ENCODE results near the gene UBTF. TPM values are rescaled to one million over a fixed set of nuclear protein-coding genes. Genes with fewer than 3 reads are reported as not detected.

Gene UBTF
- total RNA-seq, 1 experiment from 2014 or later, result 82.3 TPM

- DNase-seq (ENCODE audit: low read depth), result no peak
Measured at GRCh38 chr17:44174427-44174826, 45.0 kb downstream of the UBTF start.

- no peak for DNase-seq (ENCODE audit: low read depth)
Measured at GRCh38 chr17:44171931-44172455, 47.5 kb downstream of the UBTF start.

DNA sequence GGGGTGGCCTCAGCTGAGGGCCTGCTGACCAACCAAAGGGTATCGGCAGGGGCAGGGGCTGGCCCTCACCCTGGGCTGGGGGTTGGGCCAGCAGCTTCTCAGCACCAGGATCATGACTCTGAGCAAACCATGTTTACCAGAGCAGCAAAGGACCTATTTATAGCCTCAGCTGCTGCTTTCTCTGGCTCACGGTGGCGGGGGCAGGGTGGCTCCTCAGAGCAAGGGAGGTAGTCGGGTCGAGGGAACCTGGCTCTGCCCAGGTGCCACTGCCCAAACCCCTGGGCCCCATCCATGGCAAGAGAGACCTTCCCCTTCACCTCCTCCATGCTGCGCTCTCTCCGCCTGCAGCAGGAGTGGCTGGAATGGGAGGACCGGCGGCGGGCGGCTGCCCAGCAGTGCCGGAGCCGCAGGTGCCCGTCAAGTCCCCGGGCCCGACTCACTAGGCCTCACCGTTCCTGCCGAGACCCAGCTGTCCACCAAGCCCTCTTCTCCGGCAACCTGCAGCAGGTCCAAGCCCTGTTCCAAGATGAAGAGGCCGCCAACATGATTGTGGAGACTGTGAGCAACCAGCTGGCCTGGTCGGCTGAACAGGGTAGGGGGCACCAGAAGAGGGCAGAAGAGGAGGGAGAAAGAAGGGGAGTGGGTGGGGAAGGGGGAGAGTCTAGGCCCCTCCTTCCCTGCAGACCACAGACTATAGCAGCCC, 48.8 kb downstream of the UBTF start, which contains the start of gene ASB16:
Gene ASB16 (plus strand): TSS at position 206 of the 703 bp plus-strand sequence. CDS start 86 bp downstream, at position 292.
- DNase-seq (ENCODE audit: low read depth), result no peak

- no peak for DNase-seq (ENCODE audit: low read depth)
Measured at GRCh38 chr17:44170135-44170498, 49.4 kb downstream of the UBTF start.

- no peak for DNase-seq (ENCODE audit: low read depth)
Measured at GRCh38 chr17:44167181-44167861, 52.2 kb downstream of the UBTF start.

DNA sequence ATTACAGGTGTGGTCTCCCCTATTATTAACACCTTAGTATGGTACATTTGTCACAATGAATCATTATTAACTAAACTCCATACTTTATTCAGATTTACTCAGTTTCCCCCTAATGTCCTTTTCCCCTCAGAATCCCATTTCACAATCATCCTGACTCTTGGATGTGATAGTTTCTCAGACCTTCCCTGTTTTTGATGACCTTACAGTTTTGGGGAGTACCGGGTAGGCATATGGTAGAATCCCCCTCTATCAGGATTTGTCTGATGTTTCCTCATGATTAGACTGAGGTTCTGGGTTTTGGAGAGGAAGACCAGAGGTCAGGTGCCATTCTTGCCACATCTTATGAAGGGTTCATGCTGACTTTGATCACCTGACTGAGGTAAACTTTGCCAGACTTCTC, 55.0 kb downstream of the UBTF start:
- DNase-seq (ENCODE audit: low read depth), result no peak

DNA sequence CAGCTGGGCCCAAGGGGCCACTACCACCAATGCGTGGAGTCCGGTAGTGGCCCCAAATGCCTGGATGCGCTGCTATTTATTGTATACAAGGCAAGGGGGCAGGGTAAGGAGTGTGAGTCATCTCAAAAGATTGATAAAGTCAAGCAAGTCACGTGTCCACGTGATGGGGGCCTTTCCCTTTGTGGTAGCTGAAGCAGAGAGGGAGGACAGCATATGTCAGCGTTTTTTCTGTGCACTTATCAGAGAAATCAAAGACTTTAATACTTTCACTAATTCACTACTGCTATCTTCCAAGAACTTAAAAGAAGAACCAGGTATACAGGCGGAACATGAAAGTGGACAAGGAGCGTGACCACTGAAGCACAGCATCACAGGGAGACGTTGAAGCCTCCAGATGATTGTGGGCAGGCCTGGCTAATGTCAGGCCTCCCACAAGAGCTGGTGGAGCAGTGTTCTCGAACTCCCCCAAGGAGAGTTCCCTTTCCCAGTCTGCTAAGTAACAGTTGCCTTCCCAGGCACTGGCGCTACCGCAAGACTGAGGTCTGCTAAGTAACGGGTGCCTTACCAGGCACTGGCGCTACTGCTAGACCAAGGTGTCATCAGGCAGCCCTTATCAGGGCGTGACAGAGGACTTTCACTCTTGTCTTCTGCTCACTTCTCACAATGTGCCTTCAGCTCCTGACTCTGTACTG, 59.8 kb downstream of the UBTF start:
- DNase-seq (ENCODE audit: low read depth), result peak; percentile 19

- no peak for DNase-seq (ENCODE audit: low read depth)
Measured at GRCh38 chr17:44155488-44155887, 64.0 kb downstream of the UBTF start.

Small RNA genes within 50 kb of the gene (small RNA-seq; reads per million reads assigned to genes)
- gene MIR6782, result not detected

Other genes with a start within 250 kb of the UBTF start
- gene NAGS, start 215.1 kb downstream of the UBTF start, total RNA-seq (2014; rRNA removed; shearing (Covaris generic)), result 2.6 and 3.3 TPM in 2 replicates
- gene TMEM101, start 204.7 kb downstream of the UBTF start, total RNA-seq (2014; rRNA removed; shearing (Covaris generic)), result 48.2 and 56.1 TPM in 2 replicates
- gene LSM12, start 153.0 kb downstream of the UBTF start, total RNA-seq (2014; rRNA removed; shearing (Covaris generic)), result 68.6 and 92.3 TPM in 2 replicates
- 67.9 and 101 TPM in 2 replicates for gene G6PC3, start 148.9 kb downstream of the UBTF start, total RNA-seq (2014; rRNA removed; shearing (Covaris generic))
- 27.8 and 30.0 TPM in 2 replicates for gene HDAC5, start 96.0 kb downstream of the UBTF start, total RNA-seq (2014; rRNA removed; shearing (Covaris generic))
- gene HROB, start 77.7 kb downstream of the UBTF start, total RNA-seq (2014; rRNA removed; shearing (Covaris generic)), result 11.1 and 12.3 TPM in 2 replicates
- not detected in 2 replicates for gene ASB16, start 49.0 kb downstream of the UBTF start, total RNA-seq (2014; rRNA removed; shearing (Covaris generic))
- gene TMUB2, start 32.7 kb downstream of the UBTF start, total RNA-seq (2014; rRNA removed; shearing (Covaris generic)), result 28.6 and 35.1 TPM in 2 replicates
- gene ATXN7L3, start 19.8 kb downstream of the UBTF start, total RNA-seq (2014; rRNA removed; shearing (Covaris generic)), result 46.7 and 48.5 TPM in 2 replicates
- gene SLC4A1, start 48.5 kb upstream of the UBTF start, total RNA-seq (2014; rRNA removed; shearing (Covaris generic)), result not detected in 2 replicates
- 0.31 and 1.9 TPM in 2 replicates for gene RUNDC3A, start 88.9 kb upstream of the UBTF start, total RNA-seq (2014; rRNA removed; shearing (Covaris generic))
- 154 and 185 TPM in 2 replicates for gene SLC25A39, start 105.1 kb upstream of the UBTF start, total RNA-seq (2014; rRNA removed; shearing (Covaris generic))
- gene GRN, start 125.6 kb upstream of the UBTF start, total RNA-seq (2014; rRNA removed; shearing (Covaris generic)), result 139 and 191 TPM in 2 replicates
- gene FAM171A2, start 144.2 kb upstream of the UBTF start, total RNA-seq (2014; rRNA removed; shearing (Covaris generic)), result 11.4 and 11.7 TPM in 2 replicates
- not detected in 2 replicates for gene ITGA2B, start 170.0 kb upstream of the UBTF start, total RNA-seq (2014; rRNA removed; shearing (Covaris generic))